Measurements from ENCODE around the gene PNMT.

GRCh38 chr17:39684369-39685192 is 16.3 kb downstream of the PNMT start:
- TF ChIP-seq POLR2A (IDR thresholded peaks at IDR 0.05): no peak
- TF ChIP-seq, protein P1, sequence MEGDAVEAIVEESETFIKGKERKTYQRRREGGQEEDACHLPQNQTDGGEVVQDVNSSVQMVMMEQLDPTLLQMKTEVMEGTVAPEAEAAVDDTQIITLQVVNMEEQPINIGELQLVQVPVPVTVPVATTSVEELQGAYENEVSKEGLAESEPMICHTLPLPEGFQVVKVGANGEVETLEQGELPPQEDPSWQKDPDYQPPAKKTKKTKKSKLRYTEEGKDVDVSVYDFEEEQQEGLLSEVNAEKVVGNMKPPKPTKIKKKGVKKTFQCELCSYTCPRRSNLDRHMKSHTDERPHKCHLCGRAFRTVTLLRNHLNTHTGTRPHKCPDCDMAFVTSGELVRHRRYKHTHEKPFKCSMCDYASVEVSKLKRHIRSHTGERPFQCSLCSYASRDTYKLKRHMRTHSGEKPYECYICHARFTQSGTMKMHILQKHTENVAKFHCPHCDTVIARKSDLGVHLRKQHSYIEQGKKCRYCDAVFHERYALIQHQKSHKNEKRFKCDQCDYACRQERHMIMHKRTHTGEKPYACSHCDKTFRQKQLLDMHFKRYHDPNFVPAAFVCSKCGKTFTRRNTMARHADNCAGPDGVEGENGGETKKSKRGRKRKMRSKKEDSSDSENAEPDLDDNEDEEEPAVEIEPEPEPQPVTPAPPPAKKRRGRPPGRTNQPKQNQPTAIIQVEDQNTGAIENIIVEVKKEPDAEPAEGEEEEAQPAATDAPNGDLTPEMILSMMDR (IDR thresholded peaks at IDR 0.05): no peak

Data from right lobe of liver (tissue), 4 donors.